Measurements from ENCODE around the gene ACSL1. TPM values are rescaled to one million over a fixed set of nuclear protein-coding genes. Genes with fewer than 3 reads are reported as not detected.

ACSL1 gene
- total and polyA plus RNA-seq, 2 of the 8 experiments (the other 6 are each of a cell fraction or from before 2014, with no cell fraction given), result 2.3 to 8.7 TPM

GRCh38 chr4:184733654-184734524 lies 91.9 kb downstream of the ACSL1 start, which contains the start of gene CENPU (continued):
- TF ChIP-seq, protein P1, sequence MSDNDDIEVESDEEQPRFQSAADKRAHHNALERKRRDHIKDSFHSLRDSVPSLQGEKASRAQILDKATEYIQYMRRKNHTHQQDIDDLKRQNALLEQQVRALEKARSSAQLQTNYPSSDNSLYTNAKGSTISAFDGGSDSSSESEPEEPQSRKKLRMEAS (IDR thresholded peaks at IDR 0.05), result peak; percentile 95
- no peak; the same call in 1 of the 2 replicates for TF ChIP-seq GABPA (IDR thresholded peaks at IDR 0.05; ENCODE audit: borderline replicate concordance, insufficient read depth, low read length)
- TF ChIP-seq SIX5 (IDR thresholded peaks at IDR 0.05; ENCODE audit: low read depth, low read length), result no peak
- TF ChIP-seq KDM4A (IDR thresholded peaks at IDR 0.05; ENCODE audit: low read depth, low read length, severe bottlenecking), result no peak
- TF ChIP-seq TBP (IDR thresholded peaks at IDR 0.05; ENCODE audit: low read depth, low read length), result peak; percentile 88
- peak; percentile 58; the same call in 1 of the 2 replicates for TF ChIP-seq RBBP5 (IDR thresholded peaks at IDR 0.05; ENCODE audit: borderline replicate concordance, low read depth, low read length)
- TF ChIP-seq RFX5 (IDR thresholded peaks at IDR 0.05; ENCODE audit: borderline replicate concordance, low read depth, low read length), result peak; percentile 84
- no peak for TF ChIP-seq RXRA (IDR thresholded peaks at IDR 0.05; ENCODE audit: insufficient read depth, low read depth, low read length)
- peak; percentile 29; the same call in 1 of the 2 replicates for TF ChIP-seq SRF (IDR thresholded peaks at IDR 0.05; ENCODE audit: low read depth, low read length)
- TF ChIP-seq POU5F1 (IDR thresholded peaks at IDR 0.05; ENCODE audit: low read depth, low read length), result no peak
- peak; percentile 90 for TF ChIP-seq YY1 (IDR thresholded peaks at IDR 0.05; ENCODE audit: low read depth, low read length)
- TF ChIP-seq TAF7 (optimal IDR thresholded peaks at IDR 0.05; ENCODE audit: borderline replicate concordance, low read depth, low read length), result peak; percentile 84
- TF ChIP-seq ATF3 (IDR thresholded peaks at IDR 0.05; ENCODE audit: insufficient read depth, low read depth, low read length), result peak; percentile 34; the same call in 1 of the 2 replicates
- peak; percentile 49 for TF ChIP-seq JUND (IDR thresholded peaks at IDR 0.05; ENCODE audit: low read length)
- peak; percentile 69 for TF ChIP-seq SAP30 (IDR thresholded peaks at IDR 0.05; ENCODE audit: insufficient read depth, insufficient replicate concordance, low read length)
- TF ChIP-seq HDAC2 (IDR thresholded peaks at IDR 0.05; ENCODE audit: borderline replicate concordance in 1 of 2, low read depth in 2 of 2, low read length in 2 of 2), result no peak; a peak in 1 of 4 replicates
- TF ChIP-seq BACH1 (IDR thresholded peaks at IDR 0.05; ENCODE audit: low read length), result peak; percentile 89
- TF ChIP-seq KDM1A (IDR thresholded peaks at IDR 0.05; ENCODE audit: borderline replicate concordance, low read length), result no peak
- peak; percentile 94 for TF ChIP-seq JUN (IDR thresholded peaks at IDR 0.05; ENCODE audit: low read depth, low read length)
- TF ChIP-seq TEAD4 (IDR thresholded peaks at IDR 0.05; ENCODE audit: low read depth, low read length), result peak; percentile 89
- no peak for TF ChIP-seq HDAC6 (IDR thresholded peaks at IDR 0.05; ENCODE audit: low read depth, low read length)
- peak; percentile 80 to 82 for TF ChIP-seq POLR2A (IDR thresholded peaks at IDR 0.05; ENCODE audit: control extremely low read depth in 1 of 2, low read depth in 2 of 2, low read length in 2 of 2)
- peak; percentile 26; the same call in 1 of the 2 replicates for TF ChIP-seq BRCA1 (IDR thresholded peaks at IDR 0.05; ENCODE audit: low read depth, low read length)

All from H1 (cell line).